GM13977 (cell line): ENCODE results near the gene HPSE2.

Experiments used
- DNase-seq: peaks from one replicate; pipeline ENCODE4 v3.0.0; 2012; ENCODE audit warnings: low spot score
- CTCF ChIP-seq: IDR thresholded peaks from 2 replicates; pipeline ENCODE4 v1.5.1; 2012; ENCODE audit warnings: mild to moderate bottlenecking, control low read depth; ENCODE audit not compliant: insufficient read depth; ENCODE audit errors: extremely low read depth, missing control alignments
- in situ Hi-C: fragments of 300-500 bp; cut with MboI; formaldehyde crosslinking; loops from one replicate; pipeline ENCODE4 v1.12.0; 2022; ENCODE audit warnings: low sequenced_read_pairs, low pct_unique_long_range_greater_than_20kb, mixed read lengths, inconsistent platforms; ENCODE audit not compliant: unreplicated experiment

The HPSE2 gene

GRCh38 chr10:98485959-98486358 is 749.7 kb downstream of the HPSE2 start:
- DNase-seq, result no peak
- no peak for TF ChIP-seq CTCF
- in situ Hi-C loops, result no loop called here

GRCh38 chr10:98483658-98484057 is 752.0 kb downstream of the HPSE2 start:
- no peak for DNase-seq
- TF ChIP-seq CTCF, result no peak
- in situ Hi-C loops, result no loop called here

- in situ Hi-C loops, result no loop called here
- TF ChIP-seq CTCF, result no peak
These were observed 753.6 kb downstream of the HPSE2 start for GRCh38 chr10:98482096-98482495.

GRCh38 chr10:98481404-98481945 is 754.2 kb downstream of the HPSE2 start:
- in situ Hi-C loops, result no loop called here
- DNase-seq, result no peak

More at GRCh38 chr10:98482096-98482495, 753.6 kb downstream of the HPSE2 start:
- no peak for DNase-seq

GRCh38 chr10:98478430-98479222 is 757.0 kb downstream of the HPSE2 start:
- in situ Hi-C loops, result no loop called here
- TF ChIP-seq CTCF, result no peak
- no peak for DNase-seq

More at GRCh38 chr10:98481404-98481945, 754.2 kb downstream of the HPSE2 start:
- no peak for TF ChIP-seq CTCF

GRCh38 chr10:98477861-98478260 is 757.8 kb downstream of the HPSE2 start:
- TF ChIP-seq CTCF, result no peak
- DNase-seq, result no peak
- in situ Hi-C loops, result no loop called here
